HG03342 (cell line): Measurements from ENCODE around the gene KRTAP1-5.
"Not testable (repeated sequence)": the region's sequence is repeated elsewhere in the genome, so short reads cannot be mapped to it uniquely, and the experiment has no call there.

Experiments
- ATAC-seq: cut with Tn5 transposase; IDR thresholded peaks from one replicate; pipeline ENCODE4 v1.9.1; 2021; ENCODE audit warnings: mild to moderate bottlenecking, moderate library complexity; ENCODE audit not compliant: unreplicated experiment

The KRTAP1-5 gene

GRCh38 chr17:41049110-41049509 lies 22.1 kb upstream of the KRTAP1-5 start:
- ATAC-seq, result no peak

DNA sequence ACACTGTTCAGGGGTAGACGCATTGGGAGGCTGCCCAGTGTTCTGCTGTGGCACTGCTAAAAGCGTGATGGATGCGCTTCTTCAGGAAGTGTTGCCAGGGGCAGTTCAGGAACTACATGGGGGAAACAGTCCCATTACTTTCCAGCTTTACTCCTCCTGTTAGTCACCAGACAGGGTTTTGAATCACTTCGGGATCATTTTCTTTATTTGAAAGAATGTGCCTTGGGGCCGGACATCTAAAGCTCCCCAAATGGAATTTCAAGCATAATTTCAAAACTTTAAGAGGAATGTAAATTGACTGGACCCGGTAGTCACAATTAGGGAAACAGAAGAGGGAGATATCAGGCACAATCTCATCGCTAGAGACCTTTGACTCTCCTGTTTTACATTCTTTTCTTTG lies 21.4 kb upstream of the KRTAP1-5 start:
- no peak for ATAC-seq

DNA sequence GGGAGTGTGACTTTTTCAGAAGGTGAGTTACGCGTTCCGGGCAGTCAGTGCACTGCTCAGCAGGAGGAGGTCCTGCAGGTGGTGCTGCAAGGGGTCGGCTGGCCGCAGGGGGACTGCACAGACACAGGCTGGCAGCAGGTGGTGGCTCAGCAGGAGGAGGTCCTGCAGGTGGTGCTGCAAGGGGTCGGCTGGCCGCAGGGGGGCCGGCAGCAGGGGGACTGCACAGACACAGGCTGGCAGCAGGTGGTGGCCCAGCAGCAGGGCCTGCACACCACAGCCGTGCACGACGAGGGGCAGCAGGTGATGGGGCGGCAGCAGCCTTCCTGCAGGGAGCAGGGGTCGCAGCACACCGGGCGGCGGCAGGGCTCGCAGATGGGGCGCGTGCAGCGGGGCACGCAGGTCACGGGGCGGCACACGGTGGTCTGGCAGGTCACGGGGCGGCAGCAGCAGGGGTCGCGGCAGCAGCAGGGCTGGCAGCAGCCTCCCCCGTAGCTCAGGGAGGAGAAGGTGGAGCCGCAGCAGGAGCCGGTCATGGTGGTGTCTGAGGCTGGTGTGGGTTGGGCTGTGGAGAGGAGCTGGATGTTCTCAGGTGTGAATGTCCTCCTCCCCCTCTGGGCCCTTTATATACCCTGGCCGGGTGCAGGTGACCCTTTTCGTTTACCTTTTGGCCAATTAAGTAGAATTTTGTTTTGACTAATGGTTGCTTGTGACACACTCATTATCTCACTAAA lies 19.9 kb upstream of the KRTAP1-5 start, which contains the start of gene KRTAP2-1:
TSS of gene KRTAP2-1 (minus strand) at position 582 of the 731 bp plus-strand sequence. CDS start at position 533, 49 bp downstream.
- ATAC-seq, result not testable (repeated sequence)

DNA sequence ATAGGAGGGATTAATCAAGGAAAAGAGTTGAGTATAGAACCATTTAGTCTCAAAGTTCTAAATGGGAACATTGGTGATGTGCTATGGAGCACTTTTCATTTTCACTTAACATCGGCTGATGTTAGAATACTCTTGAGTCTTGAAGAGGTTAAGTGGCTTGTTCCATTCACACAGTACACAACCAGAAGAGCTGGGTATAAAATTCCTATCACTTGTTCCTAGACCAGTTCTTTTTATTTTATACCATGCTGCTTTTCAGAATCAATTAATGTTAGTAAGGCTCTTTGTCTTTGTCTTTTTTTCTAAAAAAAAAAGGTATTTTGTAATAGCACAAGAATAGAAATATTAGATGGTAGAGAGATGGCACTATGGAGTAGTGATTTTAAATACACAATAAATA lies 15.9 kb upstream of the KRTAP1-5 start:
- no peak for ATAC-seq

- ATAC-seq, result not testable (repeated sequence)
Measured at GRCh38 chr17:41040783-41041571, 14.0 kb upstream of the KRTAP1-5 start, which contains the start of gene KRTAP1-1. KRTAP1-1 (minus strand) TSS chr17:41041450; CDS start chr17:41041397, 53 bp downstream.

- no peak for ATAC-seq
Measured at GRCh38 chr17:41037853-41038350, 10.9 kb upstream of the KRTAP1-5 start.

DNA sequence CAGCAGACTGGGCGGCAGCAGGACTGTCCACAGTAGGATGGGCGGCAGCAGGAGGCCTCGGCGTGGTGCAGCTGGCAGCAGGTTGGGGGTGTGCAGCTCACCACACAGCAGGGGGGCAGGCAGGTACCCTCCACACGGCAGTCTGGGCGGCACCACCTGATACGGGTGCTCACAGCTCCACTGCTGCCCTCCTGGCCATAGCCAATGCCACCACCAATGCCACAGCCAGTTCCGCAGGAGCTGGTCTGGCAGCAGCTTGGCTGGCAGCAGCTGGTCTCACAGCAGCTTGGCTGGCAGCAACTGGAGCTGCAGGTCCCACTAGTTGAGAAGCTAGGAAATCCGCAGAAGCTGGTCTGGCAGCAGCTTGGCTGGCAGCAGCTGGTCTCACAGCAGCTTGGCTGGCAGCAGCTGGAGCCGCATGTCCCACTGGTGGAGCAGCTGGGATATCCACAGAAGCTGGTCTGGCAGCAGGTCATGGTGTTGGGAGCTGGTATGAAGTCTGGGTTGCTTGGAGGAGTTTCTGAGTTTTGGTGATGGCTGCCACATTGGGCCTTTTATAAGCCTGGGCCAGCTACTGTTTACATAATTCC lies 7.4 kb upstream of the KRTAP1-5 start, which contains the start of gene KRTAP1-3:
TSS of gene KRTAP1-3 (minus strand) at position 529 of the 590 bp plus-strand sequence. CDS start at position 476, 53 bp downstream.
- ATAC-seq, result not testable (repeated sequence)

GRCh38 chr17:41029633-41030245 lies 2.7 kb upstream of the KRTAP1-5 start, which contains the start of gene KRTAP1-4:
KRTAP1-4 (minus strand) TSS chr17:41030195; CDS start chr17:41030078, 117 bp downstream.
- no peak for ATAC-seq

DNA sequence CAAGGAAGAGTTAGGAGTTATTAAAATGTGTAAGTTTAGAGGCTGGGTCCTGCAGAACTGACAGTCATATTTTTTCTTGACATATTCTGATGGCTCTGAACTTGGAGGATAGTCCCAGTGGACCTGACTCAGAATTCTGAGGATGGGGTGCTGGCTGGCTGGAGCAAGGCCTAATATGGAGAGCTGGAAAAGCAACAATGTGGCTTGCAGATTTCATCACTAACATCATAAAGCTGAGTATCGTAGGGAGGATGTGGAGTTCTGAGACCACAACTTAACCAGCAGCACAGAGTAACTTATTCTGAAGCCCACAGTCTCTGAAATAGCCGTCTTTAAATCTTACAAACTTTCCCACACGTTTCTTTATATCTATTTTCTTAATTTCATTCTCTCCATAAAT lies 2.3 kb downstream of the KRTAP1-5 start:
- no peak for ATAC-seq

- ATAC-seq, result no peak
Measured at GRCh38 chr17:41020336-41020735, 6.7 kb downstream of the KRTAP1-5 start.

DNA sequence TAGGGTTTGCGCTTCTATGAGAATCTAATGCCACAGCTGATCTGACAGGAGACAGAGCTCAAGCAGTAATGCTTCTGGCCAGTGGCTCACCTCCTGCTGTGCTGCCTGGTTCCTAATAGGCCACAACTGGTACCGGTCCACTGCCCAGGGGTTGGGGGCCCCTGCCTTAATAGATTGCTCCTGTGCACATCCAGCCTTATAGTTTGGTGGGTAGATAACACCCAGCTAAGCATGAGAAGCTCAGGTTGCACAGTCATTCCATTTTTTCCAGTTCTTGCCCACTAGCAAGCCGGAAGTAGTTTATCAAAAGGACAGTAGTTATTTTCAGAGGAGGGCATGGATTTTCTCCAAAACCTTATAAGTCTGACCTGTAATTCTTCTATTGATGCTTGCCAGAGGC lies 7.6 kb downstream of the KRTAP1-5 start:
- no peak for ATAC-seq

GRCh38 chr17:41018541-41018940 lies 8.5 kb downstream of the KRTAP1-5 start:
- ATAC-seq, result no peak

GRCh38 chr17:41016578-41017215 lies 10.3 kb downstream of the KRTAP1-5 start:
- ATAC-seq, result no peak

GRCh38 chr17:41015454-41015853 lies 11.6 kb downstream of the KRTAP1-5 start:
- ATAC-seq, result no peak

GRCh38 chr17:41013606-41014005 lies 13.4 kb downstream of the KRTAP1-5 start:
- ATAC-seq, result no peak

GRCh38 chr17:41013181-41013580 lies 13.8 kb downstream of the KRTAP1-5 start:
- no peak for ATAC-seq

- ATAC-seq, result no peak
Measured at GRCh38 chr17:41012326-41013120, 14.5 kb downstream of the KRTAP1-5 start.

- no peak for ATAC-seq
Measured at GRCh38 chr17:41010441-41010840, 16.6 kb downstream of the KRTAP1-5 start.

- no peak for ATAC-seq
Measured at GRCh38 chr17:41009936-41010335, 17.1 kb downstream of the KRTAP1-5 start.
